Thyroid gland (tissue), 4 donors: ENCODE results near the gene STIL. TPM values are rescaled to one million over a fixed set of nuclear protein-coding genes. Genes with fewer than 3 reads are reported as not detected.

Source experiments
- DNase-seq, 2 donors: peaks; one replicate each; pipeline ENCODE4 v3.0.0-alpha.2; 2019
- H3K27ac ChIP-seq, 3 donors: fragments of 200-600 bp; sonication (generic); 1 replicate in 2 of 3; 2 replicates in 1 of 3; pipeline ENCODE4 v1.5.1; 2016 to 2019; ENCODE audit warnings: mild to moderate bottlenecking in 1 of 3, moderate library complexity in 1 of 3
- H3K27me3 ChIP-seq: fragments of 200-600 bp; sonication (generic); one replicate; pipeline ENCODE4 v1.5.1; 2019
- H3K36me3 ChIP-seq, 2 donors: fragments of 200-600 bp; sonication (generic); one replicate each; pipeline ENCODE4 v1.5.1; 2016 to 2019
- H3K4me1 ChIP-seq, 2 donors: fragments of 200-600 bp; sonication (generic); one replicate each; pipeline ENCODE4 v1.5.1; 2017 to 2019
- H3K4me3 ChIP-seq, 3 donors: fragments of 200-600 bp; sonication (generic); replicated peaks in 1 of 3; 1 replicate in 2 of 3; 2 replicates in 1 of 3; pipeline ENCODE4 v1.5.1; 2016; ENCODE audit warnings: mild to moderate bottlenecking in 1 of 3
- H3K9me3 ChIP-seq: fragments of 200-600 bp; sonication (generic); one replicate; pipeline ENCODE4 v1.5.1; 2017
- POLR2A ChIP-seq, 2 donors: fragments of 450-650 bp; IDR thresholded peaks; one replicate each; pipeline ENCODE4 v1.6.1; 2017; ENCODE audit warnings: antibody characterized with exemption in 2 of 2, mild to moderate bottlenecking in 2 of 2, moderate library complexity in 1 of 2
- WGBS, 2 donors: methylation state at CpG; one replicate each; pipeline ENCODE4 v1.1.5; 2017; 5-methylcytosine and 5-hydroxymethylcytosine counted together
- intact Hi-C: fragments of 100-400 bp; cut with DNase I; formaldehyde crosslinking; loops from one replicate; pipeline ENCODE4 v1.15.1; 2023
- total RNA-seq, 4 donors: library from RNA; depleted of rRNA; stranded (reverse); fragments of >200 nt; gene quantifications; one replicate each; pipeline ENCODE4 v1.2.3, GENCODE V29; 2016
- TF ChIP-seq, protein P1 (sequence below), 6 experiments: fragments of 200-600 bp in 3 of 6; fragments of 450-650 bp in 3 of 6; sonication (generic) in 3 of 6; IDR thresholded peaks; one replicate each; pipeline ENCODE4 v1.5.1; 2016 to 2019; ENCODE audit warnings: antibody characterized with exemption in 6 of 6, mild to moderate bottlenecking in 2 of 6, inconsistent platforms in 1 of 6, moderate library complexity in 1 of 6

STIL gene
- total RNA-seq, 4 donors from 2014 or later = 0.93 to 2.5 (median 1.6) TPM

DNA sequence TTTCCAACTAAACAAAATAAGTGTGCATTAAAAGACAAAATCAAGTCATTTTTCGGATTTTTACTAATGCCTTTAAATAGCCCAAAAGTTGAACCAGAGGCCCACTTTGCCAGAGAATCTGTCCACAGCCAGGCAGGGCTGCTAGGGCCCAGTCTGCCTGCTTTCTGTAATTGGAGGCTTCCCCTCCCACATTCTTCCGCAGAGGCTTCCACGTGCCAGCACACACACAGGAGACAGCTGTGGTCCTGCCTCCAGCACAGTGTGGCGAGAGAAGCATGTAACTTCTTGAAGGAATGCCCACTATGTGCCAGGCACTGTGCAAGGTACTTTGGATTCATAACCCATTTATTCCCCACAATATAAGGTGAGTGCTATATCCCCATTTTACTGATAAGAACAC is 112.8 kb downstream of the STIL start:
- Histone ChIP-seq H3K4me1 (no peaks in the 10 kb centered on the region), H3K4me3 (no peak overlapping the region), H3K27ac (no peak overlapping the region), H3K36me3 (no peaks in the 10 kb centered on the region), H3K9me3 (no peaks in the 10 kb centered on the region), H3K27me3 (no peaks in the 10 kb centered on the region)
- WGBS, 2 donors = 46 to 54% methylated on average over 4 of the region's 4 CpGs
- DNase-seq = no peak
- TF ChIP-seq, protein P1, sequence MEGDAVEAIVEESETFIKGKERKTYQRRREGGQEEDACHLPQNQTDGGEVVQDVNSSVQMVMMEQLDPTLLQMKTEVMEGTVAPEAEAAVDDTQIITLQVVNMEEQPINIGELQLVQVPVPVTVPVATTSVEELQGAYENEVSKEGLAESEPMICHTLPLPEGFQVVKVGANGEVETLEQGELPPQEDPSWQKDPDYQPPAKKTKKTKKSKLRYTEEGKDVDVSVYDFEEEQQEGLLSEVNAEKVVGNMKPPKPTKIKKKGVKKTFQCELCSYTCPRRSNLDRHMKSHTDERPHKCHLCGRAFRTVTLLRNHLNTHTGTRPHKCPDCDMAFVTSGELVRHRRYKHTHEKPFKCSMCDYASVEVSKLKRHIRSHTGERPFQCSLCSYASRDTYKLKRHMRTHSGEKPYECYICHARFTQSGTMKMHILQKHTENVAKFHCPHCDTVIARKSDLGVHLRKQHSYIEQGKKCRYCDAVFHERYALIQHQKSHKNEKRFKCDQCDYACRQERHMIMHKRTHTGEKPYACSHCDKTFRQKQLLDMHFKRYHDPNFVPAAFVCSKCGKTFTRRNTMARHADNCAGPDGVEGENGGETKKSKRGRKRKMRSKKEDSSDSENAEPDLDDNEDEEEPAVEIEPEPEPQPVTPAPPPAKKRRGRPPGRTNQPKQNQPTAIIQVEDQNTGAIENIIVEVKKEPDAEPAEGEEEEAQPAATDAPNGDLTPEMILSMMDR (IDR thresholded peaks at IDR 0.05) = no peak
- no peak for TF ChIP-seq POLR2A (IDR thresholded peaks at IDR 0.05)
- intact Hi-C loops = no loop called here

Other genes with a start within 250 kb of the STIL start
- 1 to 10 TPM in 3 of 4 donors, under 1 TPM in 1; 0.39 to 1.7 (median 1.4) TPM for gene CYP4Z1, start 246.9 kb downstream of the STIL start, total RNA-seq
- gene CYP4A22, start 176.7 kb downstream of the STIL start, total RNA-seq = not detected
- gene PDZK1IP1, start 124.1 kb downstream of the STIL start, total RNA-seq = 1 to 10 TPM in 1 of 4 donors, under 1 TPM in 1, not detected in 2; 0.83 to 3.0 TPM
- 10 to 100 TPM in 3 of 4 donors, 1 to 10 TPM in 1; 3.9 to 14.9 (median 12.8) TPM for gene TAL1, start 81.9 kb downstream of the STIL start, total RNA-seq
- gene CMPK1, start 19.6 kb upstream of the STIL start, total RNA-seq = 100 to 1,000 TPM; 122 to 147 (median 134) TPM
- not detected for gene FOXE3, start 102.1 kb upstream of the STIL start, total RNA-seq
- under 1 TPM in 2 of 4 donors, not detected in 2; 0.11 to 0.54 TPM for gene FOXD2, start 123.9 kb upstream of the STIL start, total RNA-seq